H1 (cell line): ENCODE results near the gene SMDT1. TPM values are rescaled to one million over a fixed set of nuclear protein-coding genes. Genes with fewer than 3 reads are reported as not detected.

Source experiments
- CBX8 ChIP-seq: fragments of 300-800, 300-1000 bp; sonication (generic); IDR thresholded peaks from 2 replicates; pipeline ENCODE4 v1.7.1; 2016; ENCODE audit warnings: low read depth, low read length, borderline replicate concordance
- KDM4A ChIP-seq: IDR thresholded peaks from one replicate; pipeline ENCODE4 v1.7.1; 2012; ENCODE audit warnings: low read depth, mild to moderate bottlenecking, moderate library complexity, low read length, inconsistent platforms; ENCODE audit not compliant: severe bottlenecking
- polyA plus RNA-seq, 7 experiments: library from polyadenylated mRNA; depleted of rRNA in 3 of 7; stranded (reverse) in 5 of 7; unstranded in 2 of 7; fragments of >200 nt in 5 of 7; fragments of 200-250 nt in 2 of 7; gene quantifications; 1 replicate in 5 of 7; 2 replicates in 1 of 7; 4 replicates in 1 of 7; pipeline versions ENCODE4 v1.2.1 to v1.2.3, GENCODE V29; 2011 to 2013; ENCODE audit warnings: missing spikeins in 2 of 7, mixed read lengths in 2 of 7
- total RNA-seq: library from RNA; stranded (reverse); fragmentation: NEBNext Ultra II Directional; extraction: Animal tissue kit (Norgen Biotek cat#: 25700); gene quantifications from 2 replicates; pipeline ENCODE4 v1.2.1, GENCODE V29; 2021

The SMDT1 gene
- total and polyA plus RNA-seq, 2 of the 8 experiments (the other 6 are each of a cell fraction or from before 2014, with no cell fraction given): 34.9 to 35.6 TPM

DNA sequence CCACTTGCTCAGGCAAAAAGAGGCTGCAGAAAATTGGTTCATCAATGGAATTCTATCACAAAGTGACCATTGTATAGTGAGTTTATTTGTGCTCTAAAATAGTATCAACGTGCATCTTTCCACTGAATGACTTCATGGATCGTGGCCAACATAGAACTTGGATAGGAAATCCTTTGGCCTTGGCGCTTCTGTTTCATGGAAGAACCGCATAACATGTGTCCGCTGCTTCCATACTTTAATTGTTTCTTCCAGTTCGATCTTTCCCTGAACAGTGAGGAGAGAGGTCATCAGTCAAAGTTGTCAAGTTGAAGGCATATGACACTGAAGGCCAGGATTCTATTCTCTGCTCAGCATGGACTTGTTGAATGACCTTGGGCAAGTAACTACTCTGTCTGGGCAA is 6.6 kb downstream of the SMDT1 start (continued):
- TF ChIP-seq KDM4A (no peak), CBX8 (no peak)
